Measurements from ENCODE around the gene DENND2A.

The DENND2A gene

DNA sequence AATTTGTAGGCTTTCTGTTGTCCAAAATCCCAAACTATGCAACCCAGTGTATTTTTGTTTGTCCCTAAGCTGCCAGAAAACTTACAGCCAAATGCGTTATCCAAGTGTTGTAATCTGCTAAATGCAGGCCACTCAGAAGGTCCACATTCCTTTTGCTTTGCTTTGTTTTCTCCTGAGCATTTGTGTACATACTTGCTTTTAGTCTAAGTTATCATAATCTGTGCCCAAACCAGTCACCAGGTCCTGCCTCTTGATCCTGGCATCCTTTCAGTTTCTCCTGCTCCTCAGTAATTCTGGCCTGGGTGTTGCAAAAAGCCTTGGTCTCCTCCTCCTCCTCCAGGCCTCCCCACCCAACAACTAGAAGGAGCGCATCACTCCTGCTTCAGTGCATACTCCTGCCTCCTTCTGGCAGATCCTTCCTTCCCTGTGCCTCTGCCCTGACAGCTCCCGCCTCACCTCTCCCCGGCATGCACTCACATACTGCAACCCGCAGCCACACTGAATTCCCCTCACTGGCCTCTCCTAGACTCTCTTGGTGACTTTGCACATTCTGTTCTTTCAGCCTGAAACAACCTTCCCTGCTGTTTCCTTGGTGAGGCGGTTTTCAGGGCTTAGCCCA lies 2.3 kb downstream of the DENND2A start:
- Histone ChIP-seq H3K4me3 (replicated peaks; ENCODE audit: insufficient read depth, low read length) (no peak overlapping the region), H3K27me3 (ENCODE audit: insufficient read depth, poor library complexity, severe bottlenecking) (peaks cover 38% of the 10 kb centered on the region), H3K27ac (replicated peaks) (no peak overlapping the region)
- no peak for TF ChIP-seq POLR2AphosphoS5 (IDR thresholded peaks at IDR 0.05; ENCODE audit: low read depth)
- no peak for TF ChIP-seq GABPA (IDR thresholded peaks at IDR 0.05; ENCODE audit: low read depth)
- DNase-seq (ENCODE audit: low read depth in 1 of 2, low spot score in 1 of 2), result no peak

DNA sequence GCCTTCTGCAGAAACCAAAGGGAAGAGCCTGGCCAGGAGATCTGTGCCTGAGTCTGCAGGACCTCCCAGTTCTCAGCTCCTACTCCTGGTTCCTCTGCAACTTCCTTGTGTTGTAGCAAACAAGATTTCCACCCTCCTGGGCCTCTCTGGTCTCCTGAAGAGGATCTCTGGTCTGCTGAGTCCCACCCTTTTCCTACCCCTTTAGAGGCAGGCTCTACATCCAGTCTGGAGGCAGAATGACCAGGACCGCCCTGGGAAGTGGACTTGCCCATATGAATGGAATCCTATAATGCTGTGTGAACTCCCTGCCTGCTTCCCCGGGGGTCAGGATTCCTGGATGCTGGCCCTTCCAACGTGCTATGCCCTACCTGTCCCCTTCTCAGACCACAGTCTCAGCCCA lies 3.2 kb downstream of the DENND2A start:
- peaks cover 38% of the 10 kb centered on the region for H3K27me3 ChIP-seq (ENCODE audit: insufficient read depth, poor library complexity, severe bottlenecking)
- TF ChIP-seq POLR2AphosphoS5 (IDR thresholded peaks at IDR 0.05; ENCODE audit: low read depth) (no peak), SPI1 (IDR thresholded peaks at IDR 0.05; ENCODE audit: borderline replicate concordance, low read depth) (no peak), GABPA (IDR thresholded peaks at IDR 0.05; ENCODE audit: low read depth) (no peak)
- TF ChIP-seq, protein P1, sequence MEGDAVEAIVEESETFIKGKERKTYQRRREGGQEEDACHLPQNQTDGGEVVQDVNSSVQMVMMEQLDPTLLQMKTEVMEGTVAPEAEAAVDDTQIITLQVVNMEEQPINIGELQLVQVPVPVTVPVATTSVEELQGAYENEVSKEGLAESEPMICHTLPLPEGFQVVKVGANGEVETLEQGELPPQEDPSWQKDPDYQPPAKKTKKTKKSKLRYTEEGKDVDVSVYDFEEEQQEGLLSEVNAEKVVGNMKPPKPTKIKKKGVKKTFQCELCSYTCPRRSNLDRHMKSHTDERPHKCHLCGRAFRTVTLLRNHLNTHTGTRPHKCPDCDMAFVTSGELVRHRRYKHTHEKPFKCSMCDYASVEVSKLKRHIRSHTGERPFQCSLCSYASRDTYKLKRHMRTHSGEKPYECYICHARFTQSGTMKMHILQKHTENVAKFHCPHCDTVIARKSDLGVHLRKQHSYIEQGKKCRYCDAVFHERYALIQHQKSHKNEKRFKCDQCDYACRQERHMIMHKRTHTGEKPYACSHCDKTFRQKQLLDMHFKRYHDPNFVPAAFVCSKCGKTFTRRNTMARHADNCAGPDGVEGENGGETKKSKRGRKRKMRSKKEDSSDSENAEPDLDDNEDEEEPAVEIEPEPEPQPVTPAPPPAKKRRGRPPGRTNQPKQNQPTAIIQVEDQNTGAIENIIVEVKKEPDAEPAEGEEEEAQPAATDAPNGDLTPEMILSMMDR (IDR thresholded peaks at IDR 0.05; ENCODE audit: insufficient read depth, low read length), result no peak
- TF ChIP-seq, protein P2, sequence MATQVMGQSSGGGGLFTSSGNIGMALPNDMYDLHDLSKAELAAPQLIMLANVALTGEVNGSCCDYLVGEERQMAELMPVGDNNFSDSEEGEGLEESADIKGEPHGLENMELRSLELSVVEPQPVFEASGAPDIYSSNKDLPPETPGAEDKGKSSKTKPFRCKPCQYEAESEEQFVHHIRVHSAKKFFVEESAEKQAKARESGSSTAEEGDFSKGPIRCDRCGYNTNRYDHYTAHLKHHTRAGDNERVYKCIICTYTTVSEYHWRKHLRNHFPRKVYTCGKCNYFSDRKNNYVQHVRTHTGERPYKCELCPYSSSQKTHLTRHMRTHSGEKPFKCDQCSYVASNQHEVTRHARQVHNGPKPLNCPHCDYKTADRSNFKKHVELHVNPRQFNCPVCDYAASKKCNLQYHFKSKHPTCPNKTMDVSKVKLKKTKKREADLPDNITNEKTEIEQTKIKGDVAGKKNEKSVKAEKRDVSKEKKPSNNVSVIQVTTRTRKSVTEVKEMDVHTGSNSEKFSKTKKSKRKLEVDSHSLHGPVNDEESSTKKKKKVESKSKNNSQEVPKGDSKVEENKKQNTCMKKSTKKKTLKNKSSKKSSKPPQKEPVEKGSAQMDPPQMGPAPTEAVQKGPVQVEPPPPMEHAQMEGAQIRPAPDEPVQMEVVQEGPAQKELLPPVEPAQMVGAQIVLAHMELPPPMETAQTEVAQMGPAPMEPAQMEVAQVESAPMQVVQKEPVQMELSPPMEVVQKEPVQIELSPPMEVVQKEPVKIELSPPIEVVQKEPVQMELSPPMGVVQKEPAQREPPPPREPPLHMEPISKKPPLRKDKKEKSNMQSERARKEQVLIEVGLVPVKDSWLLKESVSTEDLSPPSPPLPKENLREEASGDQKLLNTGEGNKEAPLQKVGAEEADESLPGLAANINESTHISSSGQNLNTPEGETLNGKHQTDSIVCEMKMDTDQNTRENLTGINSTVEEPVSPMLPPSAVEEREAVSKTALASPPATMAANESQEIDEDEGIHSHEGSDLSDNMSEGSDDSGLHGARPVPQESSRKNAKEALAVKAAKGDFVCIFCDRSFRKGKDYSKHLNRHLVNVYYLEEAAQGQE (IDR thresholded peaks at IDR 0.05; ENCODE audit: insufficient replicate concordance, low read depth), result no peak
- no peak for DNase-seq (ENCODE audit: low read depth in 1 of 2, low spot score in 1 of 2)
- H3K27ac ChIP-seq (replicated peaks), result no peak overlapping the region
- no peak overlapping the region for H3K4me3 ChIP-seq (replicated peaks; ENCODE audit: insufficient read depth, low read length)

DNA sequence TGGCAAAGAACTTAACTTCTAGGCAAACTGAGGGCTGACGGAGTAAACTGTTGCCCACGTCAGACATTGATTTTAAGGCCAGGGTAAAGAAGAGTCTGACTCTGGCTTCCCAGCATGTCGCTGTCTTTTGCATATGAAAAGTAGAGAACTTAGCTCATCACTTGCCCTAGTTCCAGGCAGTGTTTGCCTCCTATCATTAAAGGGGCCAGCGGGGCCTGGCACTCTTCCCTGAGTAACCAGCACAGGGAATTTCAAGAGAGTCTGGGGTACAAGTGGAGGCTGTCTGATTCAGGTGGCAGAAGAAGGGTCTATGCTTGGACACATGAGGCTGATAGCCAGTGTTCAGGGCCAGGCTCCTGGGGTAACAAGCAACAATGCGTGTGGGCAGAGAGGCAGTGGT lies 4.8 kb downstream of the DENND2A start:
- TF ChIP-seq GABPA (IDR thresholded peaks at IDR 0.05; ENCODE audit: low read depth) (no peak), POLR2AphosphoS5 (IDR thresholded peaks at IDR 0.05; ENCODE audit: low read depth) (no peak), SPI1 (IDR thresholded peaks at IDR 0.05; ENCODE audit: borderline replicate concordance, low read depth) (no peak)
- TF ChIP-seq, protein P1 (IDR thresholded peaks at IDR 0.05; ENCODE audit: insufficient read depth, low read length), result no peak
- TF ChIP-seq, protein P2 (IDR thresholded peaks at IDR 0.05; ENCODE audit: insufficient replicate concordance, low read depth), result no peak
- Histone ChIP-seq H3K27ac (replicated peaks) (no peak overlapping the region), H3K4me3 (replicated peaks; ENCODE audit: insufficient read depth, low read length) (no peak overlapping the region), H3K27me3 (ENCODE audit: insufficient read depth, poor library complexity, severe bottlenecking) (peaks cover 27% of the 10 kb centered on the region)
- DNase-seq (ENCODE audit: low read depth in 1 of 2, low spot score in 1 of 2), result no peak

DNA sequence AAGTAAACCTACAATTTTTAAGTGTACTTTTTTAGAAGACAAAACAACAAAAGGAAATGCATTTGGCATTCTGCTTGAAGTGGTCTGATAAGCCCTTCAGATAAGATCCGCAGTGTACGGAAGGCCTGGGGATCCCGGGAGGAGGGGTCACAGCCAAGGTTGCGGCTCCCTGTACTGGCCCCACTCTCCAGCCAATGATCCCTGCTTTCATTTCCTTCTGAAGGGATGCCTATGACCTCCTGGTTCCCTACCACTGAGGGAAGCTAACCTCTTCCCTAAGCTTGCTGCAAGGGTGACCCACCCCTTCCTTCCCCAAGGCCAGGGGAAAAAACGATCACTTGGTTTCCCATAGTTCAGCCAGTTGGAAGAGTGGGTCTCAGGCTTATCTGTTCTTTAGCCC lies 5.3 kb downstream of the DENND2A start:
- H3K4me3 ChIP-seq (replicated peaks; ENCODE audit: insufficient read depth, low read length), result no peak overlapping the region

More for the DNA sequence above, 5.3 kb downstream of the DENND2A start:
- no peak for DNase-seq (ENCODE audit: low read depth in 1 of 2, low spot score in 1 of 2)
- Histone ChIP-seq H3K27me3 (ENCODE audit: insufficient read depth, poor library complexity, severe bottlenecking) (peaks cover 25% of the 10 kb centered on the region), H3K27ac (replicated peaks) (no peak overlapping the region)
- TF ChIP-seq GABPA (IDR thresholded peaks at IDR 0.05; ENCODE audit: low read depth) (no peak), POLR2AphosphoS5 (IDR thresholded peaks at IDR 0.05; ENCODE audit: low read depth) (no peak), SPI1 (IDR thresholded peaks at IDR 0.05; ENCODE audit: borderline replicate concordance, low read depth) (no peak)
- TF ChIP-seq, protein P1 (IDR thresholded peaks at IDR 0.05; ENCODE audit: insufficient read depth, low read length), result no peak
- TF ChIP-seq, protein P2 (IDR thresholded peaks at IDR 0.05; ENCODE audit: insufficient replicate concordance, low read depth), result no peak

Data from HL-60 (cell line).